ENCODE measurements around the gene TMUB2.

DNA sequence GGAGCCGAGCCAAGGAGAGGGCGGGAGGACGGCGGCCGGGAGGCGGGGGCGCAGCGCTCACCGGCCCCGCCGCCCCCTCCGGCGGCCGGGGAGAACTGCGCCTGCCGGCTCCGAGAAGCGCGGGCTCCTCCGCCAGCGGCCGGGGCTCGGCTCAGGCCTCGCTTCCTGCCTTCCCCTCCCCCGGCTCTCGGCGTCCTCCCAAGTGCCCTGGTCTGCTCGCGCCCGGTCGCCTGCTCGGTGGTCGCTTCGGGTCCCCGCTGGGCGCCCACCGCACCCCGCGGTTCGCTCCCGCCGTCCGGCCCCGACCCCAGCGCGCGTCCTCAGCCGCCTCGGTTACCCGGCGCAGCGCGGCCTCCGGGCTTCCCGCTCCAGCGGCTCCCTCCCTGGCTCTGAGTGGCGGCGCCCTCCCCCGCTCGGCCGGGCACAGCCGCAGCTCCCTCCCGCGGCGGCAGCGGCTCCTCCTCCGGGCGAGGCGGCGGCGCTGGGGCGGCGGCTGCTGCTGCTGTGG lies 32.4 kb downstream of the TMUB2 start:
- TF ChIP-seq, protein P1, sequence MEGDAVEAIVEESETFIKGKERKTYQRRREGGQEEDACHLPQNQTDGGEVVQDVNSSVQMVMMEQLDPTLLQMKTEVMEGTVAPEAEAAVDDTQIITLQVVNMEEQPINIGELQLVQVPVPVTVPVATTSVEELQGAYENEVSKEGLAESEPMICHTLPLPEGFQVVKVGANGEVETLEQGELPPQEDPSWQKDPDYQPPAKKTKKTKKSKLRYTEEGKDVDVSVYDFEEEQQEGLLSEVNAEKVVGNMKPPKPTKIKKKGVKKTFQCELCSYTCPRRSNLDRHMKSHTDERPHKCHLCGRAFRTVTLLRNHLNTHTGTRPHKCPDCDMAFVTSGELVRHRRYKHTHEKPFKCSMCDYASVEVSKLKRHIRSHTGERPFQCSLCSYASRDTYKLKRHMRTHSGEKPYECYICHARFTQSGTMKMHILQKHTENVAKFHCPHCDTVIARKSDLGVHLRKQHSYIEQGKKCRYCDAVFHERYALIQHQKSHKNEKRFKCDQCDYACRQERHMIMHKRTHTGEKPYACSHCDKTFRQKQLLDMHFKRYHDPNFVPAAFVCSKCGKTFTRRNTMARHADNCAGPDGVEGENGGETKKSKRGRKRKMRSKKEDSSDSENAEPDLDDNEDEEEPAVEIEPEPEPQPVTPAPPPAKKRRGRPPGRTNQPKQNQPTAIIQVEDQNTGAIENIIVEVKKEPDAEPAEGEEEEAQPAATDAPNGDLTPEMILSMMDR (IDR thresholded peaks at IDR 0.05), result peak in 5 of 6 experiments; percentile 7 to 78 (median 71)
- TF ChIP-seq POLR2A (IDR thresholded peaks at IDR 0.05), result peak in 2 of 4 donors; percentile 5 to 69
